ENCODE results near the gene LIN7C.

Gene LIN7C

DNA sequence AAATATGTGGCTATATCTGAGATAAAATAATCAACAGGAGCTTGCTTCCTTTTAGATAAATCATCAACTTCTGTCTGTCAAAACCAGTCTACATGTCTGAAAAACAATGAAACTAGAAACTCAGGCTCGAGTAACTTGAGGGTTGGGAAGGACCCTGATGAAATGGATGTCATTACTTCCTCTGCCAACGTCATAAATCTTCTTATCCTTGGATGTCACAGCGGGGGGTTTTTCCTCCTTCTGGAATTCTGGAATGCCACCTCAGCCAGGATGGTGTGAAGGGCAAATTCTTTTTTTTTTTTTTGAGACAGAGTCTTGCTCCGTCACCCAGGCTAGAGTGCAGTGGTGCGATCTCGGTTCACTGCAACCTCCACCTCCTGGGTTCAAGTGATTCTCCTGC lies 47.4 kb downstream of the LIN7C start:
- Histone ChIP-seq H3K4me3 (no peak overlapping the region), H3K27me3 (no peaks in the 10 kb centered on the region), H3K27ac (no peak overlapping the region), H3K4me1 (peaks cover 0 to 44% (median 8%) of the 10 kb centered on the region in 4 donors), H3K9me3 (no peaks in the 10 kb centered on the region), H3K36me3 (no peaks in the 10 kb centered on the region)
- intact Hi-C loops (cut with DNase I; ENCODE audit: low total_unique reads) = no loop called here
- no peak for DNase-seq
- TF ChIP-seq, protein P1, sequence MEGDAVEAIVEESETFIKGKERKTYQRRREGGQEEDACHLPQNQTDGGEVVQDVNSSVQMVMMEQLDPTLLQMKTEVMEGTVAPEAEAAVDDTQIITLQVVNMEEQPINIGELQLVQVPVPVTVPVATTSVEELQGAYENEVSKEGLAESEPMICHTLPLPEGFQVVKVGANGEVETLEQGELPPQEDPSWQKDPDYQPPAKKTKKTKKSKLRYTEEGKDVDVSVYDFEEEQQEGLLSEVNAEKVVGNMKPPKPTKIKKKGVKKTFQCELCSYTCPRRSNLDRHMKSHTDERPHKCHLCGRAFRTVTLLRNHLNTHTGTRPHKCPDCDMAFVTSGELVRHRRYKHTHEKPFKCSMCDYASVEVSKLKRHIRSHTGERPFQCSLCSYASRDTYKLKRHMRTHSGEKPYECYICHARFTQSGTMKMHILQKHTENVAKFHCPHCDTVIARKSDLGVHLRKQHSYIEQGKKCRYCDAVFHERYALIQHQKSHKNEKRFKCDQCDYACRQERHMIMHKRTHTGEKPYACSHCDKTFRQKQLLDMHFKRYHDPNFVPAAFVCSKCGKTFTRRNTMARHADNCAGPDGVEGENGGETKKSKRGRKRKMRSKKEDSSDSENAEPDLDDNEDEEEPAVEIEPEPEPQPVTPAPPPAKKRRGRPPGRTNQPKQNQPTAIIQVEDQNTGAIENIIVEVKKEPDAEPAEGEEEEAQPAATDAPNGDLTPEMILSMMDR (IDR thresholded peaks at IDR 0.05) = no peak

DNA sequence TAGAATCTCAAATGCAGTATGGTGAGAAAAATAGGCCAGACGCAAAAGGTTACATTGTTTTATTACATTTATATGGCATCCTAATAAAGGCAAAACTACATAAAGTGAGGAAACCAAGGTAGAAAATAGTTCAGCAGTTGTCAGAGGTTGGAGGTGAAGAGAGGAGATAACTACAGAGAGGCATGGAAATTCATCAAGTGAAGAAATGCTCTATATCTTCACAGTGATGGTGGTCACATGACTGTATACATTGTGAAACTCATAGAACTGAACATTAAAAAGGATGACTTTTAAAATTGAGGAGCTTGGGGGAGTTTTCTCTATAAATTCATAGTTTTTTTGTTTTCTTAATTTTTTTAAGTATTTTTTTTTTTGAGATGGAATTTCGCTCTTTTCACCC lies 48.4 kb downstream of the LIN7C start:
- H3K4me3 ChIP-seq = no peak overlapping the region
- TF ChIP-seq, protein P1 (IDR thresholded peaks at IDR 0.05) = no peak
- H3K27ac ChIP-seq = no peak overlapping the region
- DNase-seq = no peak
- H3K9me3 ChIP-seq = no peaks in the 10 kb centered on the region
- no peaks in the 10 kb centered on the region for H3K36me3 ChIP-seq
- H3K4me1 ChIP-seq = peaks cover 0 to 35% (median 8%) of the 10 kb centered on the region in 4 donors
- intact Hi-C loops (cut with DNase I; ENCODE audit: low total_unique reads) = no loop called here
- H3K27me3 ChIP-seq = no peaks in the 10 kb centered on the region

DNA sequence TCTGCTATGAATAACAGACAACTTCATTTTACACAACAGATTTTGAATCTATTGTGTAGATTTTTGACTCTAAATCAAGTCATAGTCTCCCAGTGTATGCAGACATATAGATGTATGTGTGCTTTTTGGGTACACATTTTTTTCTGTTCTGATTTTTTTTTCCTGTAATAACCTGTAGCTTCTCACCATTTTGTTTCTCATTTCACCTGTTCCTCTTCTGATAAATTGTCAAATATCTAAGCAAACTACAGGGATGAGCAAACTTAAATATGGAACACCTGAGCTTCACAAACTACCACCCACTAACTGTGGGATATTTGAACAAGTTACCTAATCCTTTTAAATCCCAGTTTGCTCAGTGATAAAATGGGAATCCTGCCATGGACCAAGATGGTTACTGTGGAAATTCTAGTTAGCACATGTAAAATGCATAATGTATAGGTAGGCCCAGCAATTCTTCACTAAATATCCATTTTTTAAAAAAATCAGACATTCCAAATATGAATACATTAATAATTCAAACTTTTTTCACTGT lies 49.7 kb downstream of the LIN7C start:
- peaks cover 0 to 38% (median 9%) of the 10 kb centered on the region in 4 donors for H3K4me1 ChIP-seq
- no peak for DNase-seq
- H3K27ac ChIP-seq = no peak overlapping the region
- H3K4me3 ChIP-seq = no peak overlapping the region
- no peaks in the 10 kb centered on the region for H3K27me3 ChIP-seq
- intact Hi-C loops (cut with DNase I; ENCODE audit: low total_unique reads) = no loop called here
- H3K36me3 ChIP-seq = no peaks in the 10 kb centered on the region
- TF ChIP-seq, protein P1 (IDR thresholded peaks at IDR 0.05) = no peak
- no peaks in the 10 kb centered on the region for H3K9me3 ChIP-seq

DNA sequence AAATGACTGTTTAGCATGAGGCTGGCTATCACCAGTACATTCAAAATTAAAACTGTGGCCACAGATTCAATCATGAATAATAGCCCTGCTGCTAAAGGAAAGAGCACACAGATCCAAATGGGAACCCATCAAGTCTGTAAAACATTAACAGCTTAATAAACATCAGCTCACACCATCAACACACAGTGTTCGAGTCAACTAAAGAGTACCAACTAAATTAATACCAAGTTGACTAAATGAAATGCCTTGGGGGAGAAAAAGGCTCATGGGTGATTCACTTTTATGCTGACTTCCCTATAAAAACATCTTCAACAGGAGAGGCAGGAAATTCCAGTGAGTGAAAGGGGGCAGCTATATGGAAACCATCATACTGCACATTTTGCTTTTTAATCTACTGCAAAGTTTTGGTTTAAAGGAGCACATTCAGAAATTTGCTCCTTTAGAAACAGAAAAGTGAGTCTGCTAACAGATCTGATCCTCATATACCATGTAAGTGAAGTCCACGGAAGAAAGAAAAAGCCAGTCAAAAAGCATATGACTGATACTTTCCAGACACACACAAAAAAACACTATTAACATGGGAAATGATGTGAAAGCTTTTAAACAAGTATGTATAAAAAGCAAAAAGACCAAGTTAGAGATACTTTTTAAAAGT lies 50.3 kb downstream of the LIN7C start:
- Histone ChIP-seq H3K9me3 (no peaks in the 10 kb centered on the region), H3K4me1 (peaks cover 0 to 44% (median 12%) of the 10 kb centered on the region in 4 donors), H3K27me3 (no peaks in the 10 kb centered on the region), H3K27ac (no peak overlapping the region), H3K4me3 (no peak overlapping the region), H3K36me3 (no peaks in the 10 kb centered on the region)
- intact Hi-C loops (cut with DNase I; ENCODE audit: low total_unique reads) = no loop called here
- TF ChIP-seq, protein P1 (IDR thresholded peaks at IDR 0.05) = no peak
- DNase-seq = no peak

DNA sequence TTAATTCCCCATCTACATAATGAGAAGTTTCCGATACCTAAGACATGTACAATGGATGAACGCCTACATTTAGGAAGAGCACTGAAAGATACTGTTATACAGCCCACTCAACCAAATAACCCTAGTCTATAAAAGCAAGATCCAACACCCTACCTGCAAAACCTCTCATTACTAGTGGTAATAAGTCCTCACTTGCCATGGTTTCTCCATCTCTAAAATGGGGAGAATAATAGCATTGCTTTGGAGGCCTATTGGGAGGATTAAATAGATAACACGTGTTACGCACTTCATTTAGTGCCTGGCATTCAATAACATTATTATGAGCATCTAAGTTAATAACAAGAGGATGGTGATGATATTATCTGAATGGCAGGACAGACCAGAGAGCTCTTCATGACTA lies 50.9 kb downstream of the LIN7C start:
- Histone ChIP-seq H3K27me3 (no peaks in the 10 kb centered on the region), H3K4me1 (peaks cover 0 to 46% (median 13%) of the 10 kb centered on the region in 4 donors), H3K36me3 (no peaks in the 10 kb centered on the region), H3K4me3 (no peak overlapping the region), H3K27ac (no peak overlapping the region), H3K9me3 (no peaks in the 10 kb centered on the region)
- DNase-seq = no peak
- intact Hi-C loops (cut with DNase I; ENCODE audit: low total_unique reads) = no loop called here
- TF ChIP-seq, protein P1 (IDR thresholded peaks at IDR 0.05) = no peak
